ENCODE measurements around the gene OR4K5.
"Not testable (repeated sequence)": the region's sequence is repeated elsewhere in the genome, so short reads cannot be mapped to it uniquely, and the experiment has no call there.

The OR4K5 gene

GRCh38 chr14:19941668-19942067 lies 21.3 kb downstream of the OR4K5 start:
- no peak for TF ChIP-seq CTCF (IDR thresholded peaks at IDR 0.05; ENCODE audit: low read depth, low read length, missing control alignments)
- H3K4me3 ChIP-seq (ENCODE audit: low read depth, low read length), result no peak overlapping the region
- no peak for DNase-seq (ENCODE audit: low read depth)

- no peak for DNase-seq (ENCODE audit: low read depth)
- H3K4me3 ChIP-seq (ENCODE audit: low read depth, low read length), result no peak overlapping the region
- peak; percentile 8 for TF ChIP-seq CTCF (IDR thresholded peaks at IDR 0.05; ENCODE audit: low read depth, low read length, missing control alignments)
Measured at GRCh38 chr14:19947413-19948090, 27.1 kb downstream of the OR4K5 start.

GRCh38 chr14:19949218-19949617 lies 28.8 kb downstream of the OR4K5 start:
- DNase-seq (ENCODE audit: low read depth), result no peak
- H3K4me3 ChIP-seq (ENCODE audit: low read depth, low read length), result no peak overlapping the region
- no peak for TF ChIP-seq CTCF (IDR thresholded peaks at IDR 0.05; ENCODE audit: low read depth, low read length, missing control alignments)

GRCh38 chr14:19969735-19970134 lies 49.3 kb downstream of the OR4K5 start:
- not testable (repeated sequence) for H3K4me3 ChIP-seq (ENCODE audit: low read depth, low read length); DNase-seq (ENCODE audit: low read depth)

Measured in GM12864 (cell line).